A673 (cell line): ENCODE measurements around the gene GZF1. TPM values are rescaled to one million over a fixed set of nuclear protein-coding genes. Genes with fewer than 3 reads are reported as not detected.

Experiments
- BruUV-seq: library from RNA; stranded (reverse); fragments of 400-500 nt; replicated peaks from 2 replicates; lab custom pipeline; 2021; lab: Mats Ljungman, UMichigan
- CTCF ChIA-PET: fragments of 300-600 bp; sonication (Branson Sonifier 250); formaldehyde crosslinking; loops from one replicate; lab custom pipeline; 2022; ENCODE audit warnings: antibody characterized with exemption; lab: Charles Lee
- POLR2A ChIA-PET: fragments of 300-600 bp; sonication (Branson Sonifier 250); formaldehyde crosslinking; loops from one replicate; lab custom pipeline; 2022; ENCODE audit warnings: antibody characterized with exemption; ENCODE audit not compliant: low non-redundant PET; lab: Charles Lee
- DNase-seq: peaks from one replicate; pipeline ENCODE4 v3.0.0-alpha.2; 2015; ENCODE audit warnings: low spot score
- H3K27ac ChIP-seq: fragments of 200-600 bp; sonication (generic); 2 replicates; pipeline ENCODE4 v1.5.1; 2016; ENCODE audit warnings: mixed run types, low read depth, mild to moderate bottlenecking, mixed read lengths, antibody characterized with exemption, low read length; ENCODE audit not compliant: poor library complexity, severe bottlenecking
- H3K27me3 ChIP-seq: fragments of 200-600 bp; sonication (generic); replicated peaks from 2 replicates; pipeline ENCODE4 v1.6.1; 2017; ENCODE audit warnings: mixed run types, low read depth, mild to moderate bottlenecking, mixed read lengths, antibody characterized with exemption, low read length; ENCODE audit not compliant: insufficient read depth, poor library complexity
- H3K36me3 ChIP-seq: fragments of 200-600 bp; sonication (generic); 2 replicates; pipeline ENCODE4 v1.6.1; 2016; ENCODE audit warnings: mixed run types, mild to moderate bottlenecking, mixed read lengths, antibody characterized with exemption, low read length; ENCODE audit not compliant: insufficient read depth, poor library complexity, severe bottlenecking
- H3K4me1 ChIP-seq: fragments of 200-600 bp; sonication (generic); 2 replicates; pipeline ENCODE4 v1.6.1; 2017; ENCODE audit warnings: mixed run types, mild to moderate bottlenecking, mixed read lengths, antibody characterized with exemption, low read length; ENCODE audit not compliant: insufficient read depth, poor library complexity, severe bottlenecking
- H3K4me3 ChIP-seq: fragments of 200-600 bp; sonication (generic); 2 replicates; pipeline ENCODE4 v1.5.1; 2016; ENCODE audit warnings: low read depth, mixed run types, mild to moderate bottlenecking, mixed read lengths, low read length; ENCODE audit not compliant: poor library complexity, severe bottlenecking
- H3K9me3 ChIP-seq: fragments of 200-600 bp; sonication (generic); 2 replicates; pipeline ENCODE4 v1.6.1; 2016; ENCODE audit warnings: mixed run types, low read depth, mild to moderate bottlenecking, mixed read lengths, antibody characterized with exemption, low read length; ENCODE audit not compliant: poor library complexity, severe bottlenecking
- CTCF ChIP-seq: fragments of 300-800, 200-600 bp; sonication (generic); conservative IDR thresholded peaks from 2 replicates; pipeline ENCODE4 v1.5.1; 2017; ENCODE audit warnings: low read depth, mild to moderate bottlenecking, antibody characterized with exemption, low read length, moderate library complexity, mixed read lengths
- EZH2 ChIP-seq: fragments of 200-600 bp; sonication (generic); IDR thresholded peaks from 2 replicates; pipeline ENCODE4 v1.6.1; 2017; ENCODE audit warnings: borderline replicate concordance, low read depth, mild to moderate bottlenecking, mixed read lengths, antibody characterized with exemption, low read length; ENCODE audit not compliant: poor library complexity, severe bottlenecking
- intact Hi-C: fragments of 100-400 bp; cut with micrococcal nuclease; formaldehyde crosslinking; loops from one replicate; pipeline ENCODE4 v1.10.0; 2022; ENCODE audit not compliant: unreplicated experiment
- total RNA-seq: library from RNA; stranded (reverse); gene quantifications from 2 replicates; pipeline ENCODE4 v1.2.3, GENCODE V29; 2021

The GZF1 gene
- total RNA-seq, 1 experiment from 2014 or later: 13.7 TPM

GRCh38 chr20:23315099-23315498, 46.9 kb upstream of the GZF1 start:
- no TSS peak for BruUV-seq
- no peaks in the 10 kb centered on the region for H3K36me3 ChIP-seq
- DNase-seq: no peak
- TF ChIP-seq CTCF (no peak), EZH2 (no peak)
- POLR2A ChIA-PET: no interaction called here
- CTCF ChIA-PET: no interaction called here
- no peak overlapping the region for H3K4me3 ChIP-seq
- intact Hi-C loops: no loop called here
- no peak overlapping the region for H3K27ac ChIP-seq
- peaks cover 11% of the 10 kb centered on the region for H3K27me3 ChIP-seq
- H3K9me3 ChIP-seq: no peaks in the 10 kb centered on the region
- H3K4me1 ChIP-seq: no peaks in the 10 kb centered on the region

GRCh38 chr20:23316626-23317025, 45.4 kb upstream of the GZF1 start:
- H3K4me1 ChIP-seq: no peaks in the 10 kb centered on the region
- ChIA-PET POLR2A (no interaction called here), CTCF (no interaction called here)
- TF ChIP-seq EZH2 (no peak), CTCF (no peak)
- intact Hi-C loops: no loop called here
- H3K27ac ChIP-seq: no peak overlapping the region
- DNase-seq: no peak
- no peaks in the 10 kb centered on the region for H3K36me3 ChIP-seq
- H3K4me3 ChIP-seq: no peak overlapping the region
- BruUV-seq: no TSS peak
- no peaks in the 10 kb centered on the region for H3K9me3 ChIP-seq
- peaks cover 11% of the 10 kb centered on the region for H3K27me3 ChIP-seq

- Histone ChIP-seq H3K27me3 (peaks cover 11% of the 10 kb centered on the region), H3K9me3 (no peaks in the 10 kb centered on the region), H3K4me3 (no peak overlapping the region), H3K27ac (no peak overlapping the region), H3K36me3 (no peaks in the 10 kb centered on the region), H3K4me1 (no peaks in the 10 kb centered on the region)
- intact Hi-C loops: no loop called here
- TF ChIP-seq EZH2 (no peak), CTCF (no peak)
- CTCF ChIA-PET: no interaction called here
- BruUV-seq: no TSS peak
- POLR2A ChIA-PET: no interaction called here
- no peak for DNase-seq
These were observed 44.9 kb upstream of the GZF1 start for GRCh38 chr20:23317081-23317480.
